HCT116 (cell line): Measurements from ENCODE around the gene SSNA1. TPM values are rescaled to one million over a fixed set of nuclear protein-coding genes. Genes with fewer than 3 reads are reported as not detected.

ENCODE experiments used
- ATAC-seq: fragments of 200-7000 bp; cut with Tn5 transposase; 2 replicates; pipeline ENCODE4 v1.9.1; 2020; ENCODE audit warnings: mild to moderate bottlenecking, moderate library complexity
- BruUV-seq: library from RNA; stranded (reverse); fragments of 400-500 nt; replicated peaks from 2 replicates; lab custom pipeline; 2021; lab: Mats Ljungman, UMichigan
- CTCF ChIA-PET: fragments of 300-600 bp; sonication (Branson Sonifier 250); formaldehyde crosslinking; loops from one replicate; lab custom pipeline; 2021; ENCODE audit warnings: antibody characterized with exemption; lab: Charles Lee
- POLR2A ChIA-PET: fragments of 300-600, 350-600 bp; sonication (Branson Sonifier 250); formaldehyde crosslinking; loops from one replicate; lab custom pipeline; 2021; ENCODE audit warnings: antibody characterized with exemption; lab: Charles Lee
- RAD21 ChIA-PET, 2 experiments: fragments of 300-600 bp; sonication (Branson Sonifier 250); formaldehyde crosslinking; loops; one replicate each; lab custom pipeline; 2023; ENCODE audit warnings: low total read pairs in 2 of 2; ENCODE audit not compliant: uncharacterized antibody in 2 of 2, unreplicated experiment in 2 of 2, low non-redundant PET in 1 of 2; lab: Charles Lee
- DNase-seq: peaks from one replicate; pipeline ENCODE4 v3.0.0-alpha.2; 2010; ENCODE audit warnings: low read depth, low spot score
- H2AFZ ChIP-seq: fragments of 200-600 bp; shearing (Covaris generic), sonication (generic); 2 replicates; pipeline ENCODE4 v1.6.1; 2017; ENCODE audit warnings: low read depth, mixed run types, mixed read lengths, antibody characterized with exemption, low read length; ENCODE audit not compliant: poor library complexity, severe bottlenecking
- H3K27ac ChIP-seq: 2 replicates; pipeline ENCODE4 v1.5.1; 2012; ENCODE audit warnings: low read depth, low read length
- H3K27me3 ChIP-seq: fragments of 200-600 bp; sonication (generic); 2 replicates; pipeline ENCODE4 v1.6.1; 2016; ENCODE audit warnings: mixed run types, low read length, mixed read lengths; ENCODE audit not compliant: insufficient read depth
- H3K36me3 ChIP-seq, 2 experiments: fragments of 200-500 bp in 1 of 2; fragments of 200-600 bp in 1 of 2; sonication (Bioruptor generic) in 1 of 2; sonication (generic) in 1 of 2; 2 replicates each; pipeline versions ENCODE4 v1.5.1 to v1.6.1; 2014 to 2016; ENCODE audit warnings: low read length in 2 of 2, inconsistent platforms in 1 of 2, mixed read lengths in 1 of 2, mixed run types in 1 of 2; ENCODE audit not compliant: insufficient read depth in 2 of 2, control insufficient read depth in 1 of 2
- H3K4me1 ChIP-seq, 2 experiments: fragments of 200-600 bp in 1 of 2; sonication (generic) in 1 of 2; 2 replicates each; pipeline versions ENCODE4 v1.5.1 to v1.6.1; 2012 to 2017; ENCODE audit warnings: low read length in 2 of 2, inconsistent platforms in 1 of 2, mild to moderate bottlenecking in 1 of 2, mixed read lengths in 1 of 2, mixed run types in 1 of 2, moderate library complexity in 1 of 2; ENCODE audit not compliant: insufficient read depth in 2 of 2, control insufficient read depth in 1 of 2
- H3K4me2 ChIP-seq: fragments of 200-600 bp; sonication (generic); 2 replicates; pipeline ENCODE4 v1.6.1; 2017; ENCODE audit warnings: mixed run types, low read length, mixed read lengths
- H3K4me3 ChIP-seq, 2 experiments: fragments of 200-600 bp in 1 of 2; sonication (generic) in 1 of 2; replicated peaks in 1 of 2; 2 replicates each; pipeline ENCODE4 v1.5.1; 2011 to 2016; ENCODE audit warnings: low read length in 2 of 2, control low read depth in 1 of 2, low read depth in 1 of 2, mild to moderate bottlenecking in 1 of 2, mixed read lengths in 1 of 2, mixed run types in 1 of 2
- H3K79me2 ChIP-seq: fragments of 200-600 bp; sonication (generic); 2 replicates; pipeline ENCODE4 v1.6.1; 2017; ENCODE audit warnings: mild to moderate bottlenecking, mixed run types, low read length, moderate library complexity, mixed read lengths; ENCODE audit not compliant: insufficient read depth
- H3K9ac ChIP-seq: fragments of 200-600 bp; sonication (generic); 2 replicates; pipeline ENCODE4 v1.6.1; 2016; ENCODE audit warnings: low read length, mixed read lengths
- H3K9me2 ChIP-seq: fragments of 200-600 bp; sonication (generic), shearing (Covaris generic); 2 replicates; pipeline ENCODE4 v1.6.1; 2017; ENCODE audit warnings: mixed run types, mild to moderate bottlenecking, moderate library complexity; ENCODE audit not compliant: insufficient read depth
- H3K9me3 ChIP-seq, 2 experiments: fragments of 200-500 bp in 1 of 2; fragments of 200-600 bp in 1 of 2; sonication (Bioruptor generic) in 1 of 2; sonication (generic) in 1 of 2; 2 replicates each; pipeline ENCODE4 v1.6.1; 2014 to 2017; ENCODE audit warnings: low read length in 2 of 2, mixed read lengths in 2 of 2, inconsistent platforms in 1 of 2, low read depth in 1 of 2, mild to moderate bottlenecking in 1 of 2, mixed run types in 1 of 2, moderate library complexity in 1 of 2; ENCODE audit not compliant: control insufficient read depth in 1 of 2, insufficient read depth in 1 of 2
- H4K20me1 ChIP-seq: fragments of 200-600 bp; sonication (generic), shearing (Covaris generic); 2 replicates; pipeline ENCODE4 v1.6.1; 2017; ENCODE audit warnings: mixed run types, mild to moderate bottlenecking, moderate library complexity; ENCODE audit not compliant: insufficient read depth
- ATF3 ChIP-seq: IDR thresholded peaks from 2 replicates; pipeline ENCODE4 v1.6.1; 2012
- CBX3 ChIP-seq: IDR thresholded peaks from 2 replicates; pipeline ENCODE4 v1.6.1; 2012; ENCODE audit warnings: low read depth
- CEBPB ChIP-seq: IDR thresholded peaks from 2 replicates; pipeline ENCODE4 v1.6.1; 2012; ENCODE audit warnings: low read depth
- CTCF ChIP-seq, 3 experiments: fragments of 200-600 bp in 1 of 3; sonication (generic) in 1 of 3; IDR thresholded peaks in 2 of 3; conservative IDR thresholded peaks in 1 of 3; 2 replicates each; pipeline ENCODE4 v1.5.1; 2012 to 2017; ENCODE audit warnings: low read depth in 2 of 3, low read length in 2 of 3, antibody characterized with exemption in 1 of 3, borderline replicate concordance in 1 of 3, control low read depth in 1 of 3, mild to moderate bottlenecking in 1 of 3, mixed read lengths in 1 of 3, mixed run types in 1 of 3, moderate library complexity in 1 of 3; ENCODE audit not compliant: insufficient read depth in 1 of 3
- EGR1 ChIP-seq: IDR thresholded peaks from 2 replicates; pipeline ENCODE4 v1.6.1; 2012; ENCODE audit warnings: low read depth
- EZH2 ChIP-seq: fragments of 200-600 bp; sonication (generic); IDR thresholded peaks from 2 replicates; pipeline ENCODE4 v1.6.1; 2017; ENCODE audit warnings: antibody characterized with exemption, mixed run types
- EZH2phosphoT487 ChIP-seq: fragments of 200-600 bp; IDR thresholded peaks from 2 replicates; pipeline ENCODE4 v1.6.1; 2018; ENCODE audit warnings: antibody characterized with exemption, borderline replicate concordance
- JUND ChIP-seq: IDR thresholded peaks from 2 replicates; pipeline ENCODE4 v1.6.1; 2012
- POLR2A ChIP-seq: IDR thresholded peaks from 2 replicates; pipeline ENCODE4 v1.7.0; 2011; ENCODE audit warnings: borderline replicate concordance; ENCODE audit not compliant: insufficient read depth, insufficient read length; ENCODE audit errors: extremely low read depth
- RAD21 ChIP-seq: IDR thresholded peaks from 2 replicates; pipeline ENCODE4 v1.6.1; 2012; ENCODE audit warnings: low read depth, mild to moderate bottlenecking
- REST ChIP-seq: IDR thresholded peaks from 2 replicates; pipeline ENCODE4 v1.6.1; 2012; ENCODE audit warnings: low read depth
- SIN3A ChIP-seq: IDR thresholded peaks from 2 replicates; pipeline ENCODE4 v1.6.1; 2012; ENCODE audit warnings: low read depth
- SP1 ChIP-seq: IDR thresholded peaks from 2 replicates; pipeline ENCODE4 v1.6.1; 2012; ENCODE audit warnings: low read depth
- SRF ChIP-seq: IDR thresholded peaks from 2 replicates; pipeline ENCODE4 v1.6.1; 2012; ENCODE audit warnings: low read depth
- TCF7L2 ChIP-seq: IDR thresholded peaks from 2 replicates; pipeline ENCODE4 v1.7.0; 2011; ENCODE audit warnings: borderline replicate concordance, inconsistent platforms; ENCODE audit not compliant: insufficient read depth, insufficient read length; ENCODE audit errors: extremely low read depth
- ZFX ChIP-seq: fragments of 450-650 bp; IDR thresholded peaks from 2 replicates; pipeline ENCODE4 v1.6.1; 2017
- intact Hi-C: fragments of 100-400 bp; cut with micrococcal nuclease; formaldehyde crosslinking; loops from 2 replicates; pipeline ENCODE4 v1.10.0; 2022
- total RNA-seq: library from RNA; stranded (reverse); gene quantifications from one replicate; pipeline ENCODE4 v1.2.1, GENCODE V29; 2021; ENCODE audit not compliant: unreplicated experiment

SSNA1 gene
- total RNA-seq, 1 experiment from 2014 or later = 84.7 TPM

GRCh38 chr9:137167277-137167746, 21.2 kb upstream of the SSNA1 start:
- H3K9me3 ChIP-seq = no peaks in the 10 kb centered on the region
- BruUV-seq = no TSS peak
- intact Hi-C loops = no loop called here
- H3K79me2 ChIP-seq = no peaks in the 10 kb centered on the region
- no peak for TF ChIP-seq EZH2
- TF ChIP-seq REST = no peak
- no peak for TF ChIP-seq SP1
- no peak for TF ChIP-seq CEBPB
- TF ChIP-seq SRF = no peak
- TF ChIP-seq CTCF (IDR thresholded peaks at IDR 0.05 in 2 of 3, conservative IDR thresholded peaks at IDR 0.05 in 1 of 3; ENCODE audit: borderline replicate concordance in 1 of 3, insufficient read depth in 1 of 3, low read depth in 2 of 3, low read length in 2 of 3) = no peak
- TF ChIP-seq EGR1 = no peak
- no peak for TF ChIP-seq EZH2phosphoT487
- TF ChIP-seq SIN3A = no peak
- TF ChIP-seq TCF7L2 = no peak
- no peak for TF ChIP-seq RAD21
- no peak for TF ChIP-seq ATF3
- no peak for TF ChIP-seq CBX3
- no peak for TF ChIP-seq POLR2A
- no peak for TF ChIP-seq JUND
- TF ChIP-seq ZFX = no peak
- no peak for DNase-seq
- no peaks in the 10 kb centered on the region for H4K20me1 ChIP-seq
- CTCF ChIA-PET = no interaction called here
- no peaks in the 10 kb centered on the region for H3K9me2 ChIP-seq
- H3K4me2 ChIP-seq = peak overlapping the region; percentile 84
- H3K9ac ChIP-seq = no peak overlapping the region
- peaks cover 18 to 56% of the 10 kb centered on the region in 2 experiments for H3K4me1 ChIP-seq
- no peak overlapping the region for H2AFZ ChIP-seq
- RAD21 ChIA-PET = no interaction called here
- H3K27ac ChIP-seq = no peak overlapping the region
- H3K4me3 ChIP-seq = no peak overlapping the region
- H3K36me3 ChIP-seq = no peaks in the 10 kb centered on the region
- ATAC-seq = no peak
- POLR2A ChIA-PET = interaction anchor here (3.4 kb wide), 1 partner anchor 16 kb away, joined by 12 read pairs; no protein-coding TSS in a partner anchor
- H3K27me3 ChIP-seq = no peaks in the 10 kb centered on the region
